G401 (cell line): Measurements from ENCODE around the gene AHRR. TPM values are rescaled to one million over a fixed set of nuclear protein-coding genes. Genes with fewer than 3 reads are reported as not detected.

Source experiments
- DNase-seq: peaks from one replicate; pipeline ENCODE4 v3.0.0-alpha.2; 2015; ENCODE audit warnings: low spot score
- in situ Hi-C: cut with HindIII; loops from 2 replicates; pipeline ENCODE4 v1.10.0; 2016; ENCODE audit warnings: low sequenced_read_pairs, mixed read lengths
- total RNA-seq: library from RNA; depleted of rRNA; stranded (reverse); fragments of >200 nt; shearing (Covaris generic); gene quantifications from 2 replicates; pipeline ENCODE4 v1.2.3, GENCODE V29; 2014

Gene AHRR
- total RNA-seq, 1 experiment from 2014 or later: 0.24 TPM

GRCh38 chr5:457195-457961, 135.9 kb downstream of the AHRR start:
- no peak for DNase-seq
- in situ Hi-C loops: no loop called here

- no peak for DNase-seq
- in situ Hi-C loops: no loop called here
Measured at GRCh38 chr5:458547-459353, 137.2 kb downstream of the AHRR start.

GRCh38 chr5:459562-460272, 138.2 kb downstream of the AHRR start:
- in situ Hi-C loops: no loop called here
- no peak for DNase-seq

- in situ Hi-C loops: no loop called here
- DNase-seq: no peak
Measured at GRCh38 chr5:460273-460625, 138.7 kb downstream of the AHRR start.

- in situ Hi-C loops: no loop called here
Measured at GRCh38 chr5:462051-462481, 140.6 kb downstream of the AHRR start.

GRCh38 chr5:463301-463700, 141.8 kb downstream of the AHRR start:
- DNase-seq: no peak
- in situ Hi-C loops: no loop called here

More at GRCh38 chr5:462051-462481, 140.6 kb downstream of the AHRR start:
- DNase-seq: no peak

- no peak for DNase-seq
- in situ Hi-C loops: no loop called here
Measured at GRCh38 chr5:463952-464351, 142.4 kb downstream of the AHRR start.

- in situ Hi-C loops: no loop called here
- DNase-seq: no peak
Measured at GRCh38 chr5:464446-464842, 142.9 kb downstream of the AHRR start.

- DNase-seq: no peak
- in situ Hi-C loops: no loop called here
Measured at GRCh38 chr5:464843-465590, 143.5 kb downstream of the AHRR start.

- in situ Hi-C loops: no loop called here
- no peak for DNase-seq
Measured at GRCh38 chr5:465591-466403, 144.3 kb downstream of the AHRR start.

GRCh38 chr5:466661-467310, 145.3 kb downstream of the AHRR start:
- DNase-seq: no peak
- in situ Hi-C loops: no loop called here

GRCh38 chr5:468401-468800, 146.9 kb downstream of the AHRR start:
- DNase-seq: no peak

GRCh38 chr5:469752-470483, 148.4 kb downstream of the AHRR start:
- no peak for DNase-seq
- in situ Hi-C loops: no loop called here

More at GRCh38 chr5:468401-468800, 146.9 kb downstream of the AHRR start:
- in situ Hi-C loops: no loop called here

- in situ Hi-C loops: no loop called here
- no peak for DNase-seq
Measured at GRCh38 chr5:470961-471749, 149.6 kb downstream of the AHRR start.

GRCh38 chr5:471750-472058, 150.2 kb downstream of the AHRR start:
- DNase-seq: peak; percentile 4
- in situ Hi-C loops: no loop called here

GRCh38 chr5:472076-472655, 150.7 kb downstream of the AHRR start:
- in situ Hi-C loops: no loop called here
- DNase-seq: peak; percentile 6
